Left ventricle myocardium superior (tissue), 1 donor: ENCODE data around the gene IBA57. TPM values are rescaled to one million over a fixed set of nuclear protein-coding genes. Genes with fewer than 3 reads are reported as not detected.

Source experiments
- total RNA-seq: library from RNA; stranded (reverse); fragmentation: NEBNext Ultra II Directional; extraction: Animal tissue kit (Norgen Biotek cat#: 25700); gene quantifications from one replicate; pipeline ENCODE4 v1.2.1, GENCODE V29; 2021
- donor health status: DM: no; HTN: yes; CAD: no; lungs with severe emphysema.

Gene IBA57
- total RNA-seq, 1 donor from 2014 or later, result 11.2 TPM

Other genes with a start within 250 kb of the IBA57 start
- 2.5 TPM for gene WNT9A, start 217.9 kb upstream of the IBA57 start, total RNA-seq
- not detected for gene WNT3A, start 158.8 kb upstream of the IBA57 start, total RNA-seq
- gene ARF1, start 83.1 kb upstream of the IBA57 start, total RNA-seq, result 285 TPM
- 10.5 TPM for gene C1orf35, start 62.5 kb upstream of the IBA57 start, total RNA-seq
- gene MRPL55, start 56.5 kb upstream of the IBA57 start, total RNA-seq, result 58.6 TPM
- 175 TPM for gene GUK1, start 25.5 kb upstream of the IBA57 start, total RNA-seq
- gene GJC2, start 15.9 kb upstream of the IBA57 start, total RNA-seq, result 1.7 TPM
- 316 TPM for gene OBSCN, start 42.2 kb downstream of the IBA57 start, total RNA-seq
- 7.6 TPM for gene TRIM11, start 241.0 kb downstream of the IBA57 start, total RNA-seq